Measurements from ENCODE around the gene NF2. TPM values are rescaled to one million over a fixed set of nuclear protein-coding genes. Genes with fewer than 3 reads are reported as not detected.

NF2 gene
- total and polyA plus RNA-seq, 2 of the 8 experiments (the other 6 are each of a cell fraction or from before 2014, with no cell fraction given): 17.6 to 53.6 TPM

DNA sequence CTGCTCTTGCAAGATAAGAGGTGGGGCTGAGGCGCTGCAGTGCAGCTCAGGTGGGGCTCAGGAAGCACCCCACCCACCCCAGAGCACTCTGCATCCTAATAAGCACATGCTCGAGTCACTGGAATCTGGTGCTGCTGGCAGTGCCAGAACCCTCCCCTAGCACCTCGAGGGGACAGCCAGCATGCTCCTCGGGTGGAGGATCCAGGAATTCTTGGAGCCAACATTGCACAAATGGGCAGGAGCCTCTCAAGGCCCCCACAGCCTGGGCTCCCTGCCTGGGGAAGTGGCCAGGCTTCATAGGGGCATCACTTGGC is 88.9 kb downstream of the NF2 start:
- peak overlapping the region; percentile 94; the same call in 1 of the 2 replicates for H2BK12ac ChIP-seq (ENCODE audit: low read depth, low read length)
- CTCF ChIA-PET (ENCODE audit: partially characterized antibody): interaction anchor here (0.7 to 6.5 kb wide), 8 partner anchors 9 to 396 kb away, joined by 3 to 60 read pairs (median 4); no protein-coding TSS in a partner anchor
- 93% methylated on average over 4 of the region's 4 CpGs; no CpG with 5 or more reads in 1 of the 2 experiments for WGBS, 2 experiments (ENCODE audit: extremely low coverage in 1 of 2, insufficient coverage in 1 of 2, insufficient read length in 1 of 2, insufficient replicate concordance in 2 of 2, low coverage in 1 of 2, low lambda C conversion rate in 2 of 2, missing lambda C conversion rate in 1 of 2)

More for the DNA sequence above, 88.9 kb downstream of the NF2 start:
- Histone ChIP-seq H3K56ac (replicated peaks; ENCODE audit: insufficient read length, low read depth, low read length) (no peak overlapping the region), H3K36me3 (ENCODE audit: control insufficient read depth in 2 of 4, insufficient read depth in 4 of 4, low read length in 3 of 4) (no peaks in the 10 kb centered on the region; a peak in 1 of 8 replicates), H2BK20ac (ENCODE audit: low read length) (peak overlapping the region; percentile 80), H3K9ac (replicated peaks in 1 of 4; ENCODE audit: extremely low read depth in 1 of 4, low read depth in 3 of 4, low read length in 3 of 4) (no peak overlapping the region), H3K4me2 (ENCODE audit: insufficient read depth in 1 of 2, low read depth in 2 of 2, low read length in 2 of 2) (peak overlapping the region in 1 of 2 experiments; percentile 45; a peak in 2 of 4 replicates), H3K79me2 (ENCODE audit: control insufficient read depth in 1 of 2, insufficient read depth in 2 of 2, low read length in 2 of 2) (no peaks in the 10 kb centered on the region), H2BK15ac (ENCODE audit: low read length) (peak overlapping the region; percentile 92), H2AK5ac (ENCODE audit: low read depth, low read length) (peak overlapping the region; percentile 93; the same call in 1 of the 2 replicates), H4K5ac (ENCODE audit: insufficient read length, low read depth, low read length) (peak overlapping the region; percentile 39), H3K27me3 (replicated peaks in 1 of 4; ENCODE audit: control insufficient read depth in 3 of 4, extremely low read depth in 1 of 4, insufficient read depth in 3 of 4, low read length in 3 of 4) (no peaks in the 10 kb centered on the region), H2BK5ac (ENCODE audit: low read depth, low read length) (peak overlapping the region; percentile 60; the same call in 1 of the 2 replicates), H2BK120ac (replicated peaks; ENCODE audit: low read depth, low read length) (no peak overlapping the region), H3K27ac (ENCODE audit: low read depth, low read length) (no peak overlapping the region), H3K4ac (replicated peaks; ENCODE audit: insufficient read length, low read depth, low read length) (peak overlapping the region; percentile 41), H3K79me1 (ENCODE audit: low read depth, low read length) (no peaks in the 10 kb centered on the region; the same call in 1 of the 2 replicates), H3K9me3 (ENCODE audit: insufficient read depth in 2 of 2, low read depth in 1 of 2, low read length in 1 of 2) (no peaks in the 10 kb centered on the region), H4K91ac (replicated peaks; ENCODE audit: insufficient read length, low read length) (peak overlapping the region; percentile 5), H3K18ac (ENCODE audit: extremely low read depth, low read length) (peak overlapping the region; percentile 97; the same call in 1 of the 2 replicates), H3K14ac (ENCODE audit: insufficient read length) (no peak overlapping the region), H2AFZ (ENCODE audit: low read length) (no peak overlapping the region), H3K23me2 (ENCODE audit: low read depth, low read length) (no peaks in the 10 kb centered on the region), H4K20me1 (replicated peaks in 1 of 2; ENCODE audit: control insufficient read depth in 1 of 2, insufficient read depth in 2 of 2, low read length in 2 of 2) (peaks cover 0 to 3% of the 10 kb centered on the region in 2 experiments), H3K4me3 (ENCODE audit: extremely low read depth in 1 of 4, insufficient read depth in 2 of 4, low read depth in 3 of 4, low read length in 4 of 4) (no peak overlapping the region), H3K23ac (ENCODE audit: insufficient read length) (no peak overlapping the region), H3K4me1 (replicated peaks in 1 of 4; ENCODE audit: control insufficient read depth in 3 of 4, insufficient read depth in 4 of 4, low read length in 3 of 4) (peaks cover 12 to 41% (median 28%) of the 10 kb centered on the region in 4 experiments), H4K8ac (ENCODE audit: extremely low read depth, insufficient read depth, low read length) (no peak overlapping the region)
- FAIRE-seq (no peak), DNase-seq (ENCODE audit: low read depth in 1 of 2, low spot score in 2 of 2) (no peak)
- POLR2A ChIA-PET (ENCODE audit: partially characterized antibody): interaction anchor here (3.4 kb wide), 1 partner anchor 10 kb away, joined by 13 read pairs; no protein-coding TSS in a partner anchor
- TF ChIP-seq MAX (IDR thresholded peaks at IDR 0.05) (peak; percentile 51), SIN3A (conservative IDR thresholded peaks at IDR 0.05 in 1 of 2, IDR thresholded peaks at IDR 0.05 in 1 of 2; ENCODE audit: low read depth in 1 of 2, low read length in 2 of 2) (no peak), JUND (IDR thresholded peaks at IDR 0.05; ENCODE audit: low read length) (no peak), RBBP5 (IDR thresholded peaks at IDR 0.05; ENCODE audit: borderline replicate concordance, low read depth, low read length) (no peak), USF2 (IDR thresholded peaks at IDR 0.05; ENCODE audit: low read length) (no peak), TAF1 (IDR thresholded peaks at IDR 0.05; ENCODE audit: low read depth, low read length) (no peak)
- TF ChIP-seq, protein P1, sequence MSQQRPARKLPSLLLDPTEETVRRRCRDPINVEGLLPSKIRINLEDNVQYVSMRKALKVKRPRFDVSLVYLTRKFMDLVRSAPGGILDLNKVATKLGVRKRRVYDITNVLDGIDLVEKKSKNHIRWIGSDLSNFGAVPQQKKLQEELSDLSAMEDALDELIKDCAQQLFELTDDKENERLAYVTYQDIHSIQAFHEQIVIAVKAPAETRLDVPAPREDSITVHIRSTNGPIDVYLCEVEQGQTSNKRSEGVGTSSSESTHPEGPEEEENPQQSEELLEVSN (IDR thresholded peaks at IDR 0.05): no peak
